Neural progenitor cell (in vitro differentiated cells): Measurements from ENCODE around the gene CRYBA4. TPM values are rescaled to one million over a fixed set of nuclear protein-coding genes. Genes with fewer than 3 reads are reported as not detected.

Experiments used
- DNase-seq: peaks from one replicate; pipeline ENCODE4 v3.0.0-alpha.2; 2016; ENCODE audit warnings: low spot score
- H2AFZ ChIP-seq: fragments of 200-600 bp; sonication (generic); replicated peaks from 2 replicates; pipeline ENCODE4 v1.6.1; 2016; ENCODE audit warnings: antibody characterized with exemption
- H3F3A ChIP-seq: fragments of 200-600 bp; sonication (generic); 2 replicates; pipeline ENCODE4 v1.6.1; 2016; ENCODE audit warnings: antibody characterized with exemption, low read depth
- H3K27ac ChIP-seq: fragments of 200-600 bp; sonication (generic); 2 replicates; pipeline ENCODE4 v1.5.1; 2016; ENCODE audit warnings: mild to moderate bottlenecking
- H3K27me3 ChIP-seq: fragments of 200-600 bp; sonication (generic); 2 replicates; pipeline ENCODE4 v1.6.1; 2016; ENCODE audit warnings: mild to moderate bottlenecking, moderate library complexity
- H3K36me3 ChIP-seq: fragments of 200-600 bp; sonication (generic); 2 replicates; pipeline ENCODE4 v1.5.1; 2016
- H3K4me1 ChIP-seq: fragments of 200-600 bp; sonication (generic); 2 replicates; pipeline ENCODE4 v1.6.1; 2016; ENCODE audit warnings: mixed run types
- H3K4me2 ChIP-seq: fragments of 200-600 bp; sonication (generic); 2 replicates; pipeline ENCODE4 v1.6.1; 2016
- H3K4me3 ChIP-seq: fragments of 200-600 bp; sonication (generic); 2 replicates; pipeline ENCODE4 v1.5.1; 2016
- H3K79me2 ChIP-seq: fragments of 200-600 bp; sonication (generic); 2 replicates; pipeline ENCODE4 v1.6.1; 2016; ENCODE audit warnings: low read depth
- H3K9ac ChIP-seq: fragments of 200-600 bp; sonication (generic); 2 replicates; pipeline ENCODE4 v1.6.1; 2016
- H3K9me3 ChIP-seq: fragments of 200-600 bp; sonication (generic); 2 replicates; pipeline ENCODE4 v1.5.1; 2016; ENCODE audit warnings: low read depth
- H4K20me1 ChIP-seq: fragments of 200-600 bp; sonication (generic); 2 replicates; pipeline ENCODE4 v1.6.1; 2016; ENCODE audit warnings: low read depth
- H3K27ac Mint-ChIP-seq: 3 replicates; pipeline ENCODE4 v1.8.0; 2021; ENCODE audit warnings: mixed read lengths
- H3K27me3 Mint-ChIP-seq: 2 replicates; pipeline ENCODE4 v1.8.0; 2022; ENCODE audit warnings: low read depth, mild to moderate bottlenecking, inconsistent platforms, moderate library complexity, mixed read lengths; ENCODE audit not compliant: insufficient read depth
- H3K36me3 Mint-ChIP-seq: 3 replicates; pipeline ENCODE4 v1.8.0; 2021; ENCODE audit warnings: mixed read lengths
- H3K4me1 Mint-ChIP-seq: 3 replicates; pipeline ENCODE4 v1.8.0; 2021; ENCODE audit warnings: mixed read lengths
- H3K4me3 Mint-ChIP-seq: 3 replicates; pipeline ENCODE4 v1.8.0; 2021; ENCODE audit warnings: mild to moderate bottlenecking, moderate library complexity, mixed read lengths
- H3K9me3 Mint-ChIP-seq: 3 replicates; pipeline ENCODE4 v1.8.0; 2020; ENCODE audit warnings: mixed read lengths
- EZH2 ChIP-seq: fragments of 200-600 bp; sonication (generic); IDR thresholded peaks from 2 replicates; pipeline ENCODE4 v1.6.1; 2017; ENCODE audit warnings: antibody characterized with exemption, mild to moderate bottlenecking, moderate library complexity
- EZH2phosphoT487 ChIP-seq: fragments of 200-600 bp; sonication (generic); IDR thresholded peaks from 2 replicates; pipeline ENCODE4 v1.6.1; 2017; ENCODE audit warnings: antibody characterized with exemption
- total RNA-seq: library from RNA; depleted of rRNA; stranded (reverse); fragments of >200 nt; gene quantifications from 2 replicates; pipeline ENCODE4 v1.2.3, GENCODE V29; 2015; ENCODE audit warnings: low replicate concordance
- TF ChIP-seq, protein P1 (sequence below): fragments of 200-600 bp; sonication (generic); IDR thresholded peaks from 2 replicates; pipeline ENCODE4 v1.5.1; 2017; ENCODE audit warnings: antibody characterized with exemption, mild to moderate bottlenecking

Gene CRYBA4
- total RNA-seq, 1 donor from 2014 or later = 1.1 TPM

DNA sequence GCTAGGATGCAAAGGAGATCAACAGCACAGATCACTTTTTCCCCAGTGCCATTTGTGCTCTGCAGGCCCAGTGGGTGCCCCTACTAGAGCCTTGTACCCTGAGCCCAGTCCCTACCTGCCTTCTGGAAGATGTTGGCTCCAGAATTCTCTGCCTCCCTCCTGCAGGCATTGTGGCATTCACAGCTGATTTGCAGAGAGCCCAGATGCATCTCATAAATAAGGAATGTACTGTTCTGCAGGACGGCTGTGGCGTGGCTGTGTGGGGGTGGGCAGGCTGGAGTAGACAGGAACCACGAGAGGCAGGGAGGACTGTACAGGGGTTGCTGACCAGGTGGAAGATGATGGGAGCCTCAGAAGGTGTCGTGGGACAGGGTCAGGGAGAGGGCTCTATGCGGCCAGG, 24.4 kb downstream of the CRYBA4 start:
- peak overlapping the region; percentile 31 for H3K4me3 Mint-ChIP-seq
- Histone ChIP-seq H3K27ac (no peak overlapping the region), H3K4me1 (peaks cover 77% of the 10 kb centered on the region), H3K4me3 (peak overlapping the region; percentile 10), H4K20me1 (no peaks in the 10 kb centered on the region), H3K79me2 (no peaks in the 10 kb centered on the region), H3K27me3 (no peaks in the 10 kb centered on the region), H3K9me3 (no peaks in the 10 kb centered on the region), H2AFZ (no peak overlapping the region), H3K4me2 (peak overlapping the region; percentile 68), H3K9ac (no peak overlapping the region), H3F3A (peaks cover 72% of the 10 kb centered on the region), H3K36me3 (no peaks in the 10 kb centered on the region)
- peak overlapping the region; percentile 97 for H3K27ac Mint-ChIP-seq
- peaks cover 10% of the 10 kb centered on the region for H3K27me3 Mint-ChIP-seq
- H3K9me3 Mint-ChIP-seq = no peaks in the 10 kb centered on the region
- TF ChIP-seq, protein P1, sequence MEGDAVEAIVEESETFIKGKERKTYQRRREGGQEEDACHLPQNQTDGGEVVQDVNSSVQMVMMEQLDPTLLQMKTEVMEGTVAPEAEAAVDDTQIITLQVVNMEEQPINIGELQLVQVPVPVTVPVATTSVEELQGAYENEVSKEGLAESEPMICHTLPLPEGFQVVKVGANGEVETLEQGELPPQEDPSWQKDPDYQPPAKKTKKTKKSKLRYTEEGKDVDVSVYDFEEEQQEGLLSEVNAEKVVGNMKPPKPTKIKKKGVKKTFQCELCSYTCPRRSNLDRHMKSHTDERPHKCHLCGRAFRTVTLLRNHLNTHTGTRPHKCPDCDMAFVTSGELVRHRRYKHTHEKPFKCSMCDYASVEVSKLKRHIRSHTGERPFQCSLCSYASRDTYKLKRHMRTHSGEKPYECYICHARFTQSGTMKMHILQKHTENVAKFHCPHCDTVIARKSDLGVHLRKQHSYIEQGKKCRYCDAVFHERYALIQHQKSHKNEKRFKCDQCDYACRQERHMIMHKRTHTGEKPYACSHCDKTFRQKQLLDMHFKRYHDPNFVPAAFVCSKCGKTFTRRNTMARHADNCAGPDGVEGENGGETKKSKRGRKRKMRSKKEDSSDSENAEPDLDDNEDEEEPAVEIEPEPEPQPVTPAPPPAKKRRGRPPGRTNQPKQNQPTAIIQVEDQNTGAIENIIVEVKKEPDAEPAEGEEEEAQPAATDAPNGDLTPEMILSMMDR = no peak
- TF ChIP-seq EZH2 (no peak), EZH2phosphoT487 (no peak)
- H3K4me1 Mint-ChIP-seq = peaks cover 84% of the 10 kb centered on the region
- no peaks in the 10 kb centered on the region for H3K36me3 Mint-ChIP-seq
- DNase-seq = no peak

DNA sequence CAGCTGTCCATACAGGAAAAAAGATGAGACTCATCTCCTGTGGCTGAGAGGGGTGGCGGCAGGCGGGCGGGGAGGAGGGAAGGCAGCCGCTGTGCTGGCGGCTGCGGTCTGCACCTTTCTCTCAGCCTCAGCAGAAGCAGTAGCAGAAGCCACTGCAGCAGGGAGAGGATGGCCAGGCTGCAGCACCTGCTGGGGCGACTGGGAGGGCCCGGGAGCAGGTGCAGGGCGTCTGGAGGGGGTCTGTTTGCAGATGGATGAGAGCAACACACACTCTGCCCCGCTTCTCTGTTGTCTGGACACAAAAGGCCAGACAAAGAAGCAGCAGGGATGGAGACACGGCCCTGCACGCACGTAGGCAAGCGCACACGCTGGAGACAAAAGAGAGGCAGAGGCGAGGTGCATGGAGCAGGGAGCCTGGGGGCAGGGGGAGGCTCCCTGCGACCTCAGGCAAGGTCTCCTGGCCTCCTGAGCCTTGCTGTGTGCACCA, 26.3 kb downstream of the CRYBA4 start:
- Mint-ChIP-seq H3K9me3 (no peaks in the 10 kb centered on the region), H3K27me3 (peaks cover 10% of the 10 kb centered on the region), H3K4me1 (peaks cover 75% of the 10 kb centered on the region), H3K4me3 (peak overlapping the region; percentile 75), H3K27ac (peak overlapping the region; percentile 78), H3K36me3 (no peaks in the 10 kb centered on the region)
- DNase-seq = peak; percentile 94
- Histone ChIP-seq H2AFZ (no peak overlapping the region), H3K27ac (peak overlapping the region; percentile 86), H3K9me3 (no peaks in the 10 kb centered on the region), H3K4me3 (peak overlapping the region; percentile 23), H3K27me3 (no peaks in the 10 kb centered on the region), H3K79me2 (no peaks in the 10 kb centered on the region), H3K9ac (no peak overlapping the region), H3K4me2 (peak overlapping the region; percentile 68), H3K36me3 (no peaks in the 10 kb centered on the region), H3K4me1 (peaks cover 69% of the 10 kb centered on the region), H3F3A (peaks cover 55% of the 10 kb centered on the region), H4K20me1 (no peaks in the 10 kb centered on the region)
- TF ChIP-seq, protein P1 = no peak
- TF ChIP-seq EZH2 (no peak), EZH2phosphoT487 (no peak)

DNA sequence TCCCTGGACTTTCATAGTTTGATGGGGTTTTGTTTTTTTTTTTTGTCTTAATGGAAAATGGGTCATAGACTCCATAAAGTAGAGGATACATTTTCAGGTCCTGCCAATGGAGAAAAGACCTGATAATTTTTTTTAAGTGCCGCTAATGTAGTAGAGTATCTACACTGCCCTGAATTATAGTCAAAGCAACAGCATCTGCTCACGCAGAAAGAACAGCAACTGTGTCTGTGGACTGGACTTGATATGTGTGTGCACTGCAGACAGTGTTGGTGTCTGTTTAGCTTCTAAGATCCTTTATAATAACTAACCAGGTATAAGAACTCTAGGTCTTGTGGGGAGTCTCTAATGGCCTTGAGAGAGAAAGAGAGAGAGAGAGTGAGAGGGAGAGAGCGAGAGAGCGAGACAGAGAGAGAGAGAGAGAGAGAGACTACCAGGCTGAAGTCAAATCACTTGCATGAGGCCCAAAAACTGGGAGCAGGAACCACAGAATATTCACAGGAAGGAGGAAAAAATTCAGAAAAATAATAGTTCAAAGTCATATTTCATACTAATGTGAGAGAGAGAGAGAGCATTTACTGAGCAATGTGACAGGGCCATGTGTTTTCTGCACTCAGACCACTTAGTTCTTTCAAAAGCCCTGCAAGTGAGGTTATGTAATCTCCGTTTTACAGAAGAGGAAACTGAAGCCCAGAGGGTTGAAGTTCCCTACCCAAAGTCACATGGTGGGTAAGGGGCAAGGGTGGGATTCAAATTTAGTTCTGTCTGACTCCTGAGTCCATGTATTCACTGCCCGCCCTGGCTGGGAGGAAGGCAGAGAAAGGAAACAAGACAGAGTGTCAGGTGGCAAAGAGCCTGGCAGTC, 27.0 kb downstream of the CRYBA4 start:
- Histone ChIP-seq H3K9ac (no peak overlapping the region), H3K4me1 (peaks cover 62% of the 10 kb centered on the region), H3K79me2 (no peaks in the 10 kb centered on the region), H3K4me3 (peak overlapping the region; percentile 23), H2AFZ (no peak overlapping the region), H3K9me3 (no peaks in the 10 kb centered on the region), H4K20me1 (no peaks in the 10 kb centered on the region), H3F3A (peaks cover 48% of the 10 kb centered on the region), H3K27me3 (no peaks in the 10 kb centered on the region), H3K4me2 (peak overlapping the region; percentile 68), H3K27ac (no peak overlapping the region), H3K36me3 (no peaks in the 10 kb centered on the region)
- no peak for DNase-seq
- Mint-ChIP-seq H3K4me1 (peaks cover 73% of the 10 kb centered on the region), H3K27me3 (peaks cover 10% of the 10 kb centered on the region), H3K36me3 (no peaks in the 10 kb centered on the region), H3K4me3 (peak overlapping the region; percentile 47), H3K27ac (peak overlapping the region; percentile 78), H3K9me3 (no peaks in the 10 kb centered on the region)
- TF ChIP-seq EZH2phosphoT487 = no peak
- no peak for TF ChIP-seq EZH2
- TF ChIP-seq, protein P1 = no peak
